GM18507 (cell line): ENCODE results near the gene NUAK1.
"Not testable (repeated sequence)": the region's sequence is repeated elsewhere in the genome, so short reads cannot be mapped to it uniquely, and the experiment has no call there.

ENCODE experiments used
- DNase-seq: peaks from one replicate; pipeline ENCODE4 v3.0.0; 2011; ENCODE audit warnings: low read depth; ENCODE audit not compliant: insufficient read length; ENCODE audit errors: extremely low spot score
- FAIRE-seq: peaks from 2 replicates; lab custom pipeline; 2011; peaks lifted over from hg19 to GRCh38; lab: Jason Lieb, UNC

NUAK1 gene

DNA sequence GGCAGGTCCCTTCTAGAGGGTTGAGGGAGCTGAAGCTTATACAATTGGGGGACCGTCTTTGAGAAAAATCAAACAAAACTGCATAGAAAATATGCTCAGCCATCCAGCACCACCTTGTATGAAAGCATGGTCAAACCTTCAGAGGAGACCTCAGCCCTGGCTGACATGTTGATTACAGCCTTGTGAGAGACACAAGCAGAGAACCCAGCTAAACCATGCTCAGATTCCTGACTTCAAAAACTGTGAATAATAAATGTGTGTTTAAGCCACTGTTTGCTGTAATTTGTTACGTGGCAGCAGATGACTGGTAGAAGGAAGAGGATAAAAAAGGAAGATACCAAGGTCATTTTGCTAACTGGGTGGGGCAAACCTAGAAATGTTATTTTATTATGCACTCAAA is 115.7 kb downstream of the NUAK1 start:
- FAIRE-seq (no peak), DNase-seq (no peak)

DNA sequence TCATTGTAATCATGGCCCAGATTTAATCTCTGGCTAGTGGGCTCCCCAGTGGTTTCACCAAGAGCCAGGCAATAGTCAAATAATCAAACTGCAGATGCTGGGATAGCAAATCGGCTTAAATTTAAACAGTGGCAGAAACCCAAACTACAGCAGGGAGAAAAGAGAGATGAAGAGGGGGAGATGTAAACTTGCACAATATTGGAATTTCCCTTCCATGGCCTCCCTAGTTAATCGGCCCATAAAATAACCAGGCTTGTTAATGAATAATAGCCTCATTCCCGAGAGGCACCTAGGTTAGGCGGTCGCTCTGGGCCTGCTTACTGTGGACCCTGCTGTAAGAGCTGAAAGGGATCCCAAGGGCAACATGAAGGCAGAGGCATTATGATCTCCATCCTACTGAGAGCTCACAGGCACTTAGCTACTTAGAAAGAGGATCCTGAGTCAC is 116.2 kb downstream of the NUAK1 start:
- FAIRE-seq (no peak), DNase-seq (no peak)

- DNase-seq (no peak), FAIRE-seq (no peak)
These were observed 117.2 kb downstream of the NUAK1 start for GRCh38 chr12:106021516-106021915.

DNA sequence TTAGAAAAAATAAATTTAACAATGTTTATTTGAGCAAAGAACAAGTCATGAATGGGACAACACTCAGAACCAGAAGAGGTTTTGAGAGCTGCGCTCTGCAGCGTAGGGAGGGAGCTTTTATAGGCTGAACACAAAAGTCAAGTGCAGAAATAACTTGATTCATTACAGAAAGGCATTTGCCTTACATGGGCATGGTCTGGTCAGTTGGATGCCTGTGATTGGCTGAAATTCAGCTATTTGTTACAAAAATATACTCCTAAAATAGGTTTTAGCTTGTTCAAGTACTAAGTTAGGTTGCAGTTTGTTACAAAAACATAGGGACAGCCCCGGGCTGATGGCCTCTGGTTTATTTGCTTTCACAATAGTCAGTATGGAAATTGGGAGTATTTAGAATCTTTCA is 118.0 kb downstream of the NUAK1 start:
- DNase-seq (no peak), FAIRE-seq (no peak)

GRCh38 chr12:106019144-106019543 is 119.6 kb downstream of the NUAK1 start:
- DNase-seq, result no peak
- no peak for FAIRE-seq

GRCh38 chr12:106018286-106018685 is 120.5 kb downstream of the NUAK1 start:
- DNase-seq (no peak), FAIRE-seq (no peak)

DNA sequence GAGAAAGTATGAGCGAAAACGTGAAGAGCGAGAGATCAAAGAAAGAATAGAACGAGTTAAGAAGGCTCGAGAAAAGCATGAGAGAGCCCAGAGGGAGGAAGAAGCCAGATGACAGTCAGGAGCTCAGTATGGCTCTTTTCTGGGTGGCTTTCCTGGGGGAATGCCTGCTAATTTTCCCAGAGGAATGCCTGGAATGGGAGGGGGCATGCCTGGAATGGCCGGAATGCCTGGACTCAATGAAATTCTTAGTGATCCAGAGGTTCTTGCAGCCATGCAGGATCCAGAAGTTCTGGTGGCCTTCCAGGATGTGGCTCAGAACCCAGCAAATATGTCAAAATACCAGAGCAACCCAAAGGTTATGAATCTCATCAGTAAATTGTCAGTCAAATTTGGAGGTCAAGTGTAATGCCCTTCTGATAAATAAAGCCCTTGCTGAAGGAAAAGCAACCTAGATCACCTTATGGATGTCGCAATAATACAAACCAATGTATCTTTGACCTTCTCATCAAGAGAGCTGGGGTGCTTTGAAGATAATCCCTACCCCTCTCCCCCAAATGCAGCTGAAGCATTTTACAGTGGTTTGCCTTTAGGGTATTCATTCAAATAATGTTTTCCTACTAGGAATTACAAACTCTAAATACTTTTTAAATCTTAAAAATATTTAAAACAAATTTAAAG is 122.0 kb downstream of the NUAK1 start:
- FAIRE-seq, DNase-seq: not testable (repeated sequence)

GRCh38 chr12:106015646-106016045 is 123.1 kb downstream of the NUAK1 start:
- FAIRE-seq (no peak), DNase-seq (no peak)

DNA sequence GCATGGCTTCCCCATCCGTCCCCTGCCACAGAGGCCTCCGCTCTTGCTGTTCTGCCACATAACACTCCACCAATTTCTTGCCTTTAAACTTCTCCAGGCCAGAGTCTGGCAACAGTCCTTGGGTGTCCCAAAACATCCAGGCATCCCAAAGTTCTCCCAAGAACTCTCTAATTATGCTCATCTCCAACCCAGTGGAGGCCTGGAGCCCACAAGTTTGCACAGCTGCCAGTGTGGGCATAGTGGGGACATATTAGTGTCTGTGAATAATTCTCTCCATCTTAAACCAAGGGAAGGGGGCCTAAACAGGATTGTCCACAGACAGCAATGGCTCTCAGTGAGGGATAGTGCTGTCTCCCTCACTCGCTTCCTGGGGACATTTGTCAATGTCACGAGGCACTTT is 124.8 kb downstream of the NUAK1 start:
- FAIRE-seq, result no peak
- no peak for DNase-seq
